HEK293 (cell line): ENCODE measurements around the gene MUSK.

Experiments used
- CTCF ChIA-PET: fragments of 350-600 bp; formaldehyde crosslinking; extraction: SDS; loops from one replicate; lab custom pipeline; 2021; ENCODE audit warnings: antibody characterized with exemption; lab: Yijun Ruan, JAX
- POLR2A ChIA-PET: fragments of 300-600 bp; formaldehyde crosslinking; extraction: SDS; loops from one replicate; lab custom pipeline; 2020; ENCODE audit warnings: antibody characterized with exemption, inconsistent platforms; lab: Yijun Ruan, JAX
- H3K27ac ChIP-seq: fragments of 200-500 bp; sonication (Bioruptor generic); 2 replicates; pipeline ENCODE4 v1.5.1; 2014; ENCODE audit warnings: low read depth, low read length, control low read depth, inconsistent platforms; ENCODE audit errors: extremely low read depth
- H3K36me3 ChIP-seq, 2 experiments: fragments of 200-500 bp in 1 of 2; sonication (Bioruptor generic) in 1 of 2; 1 replicate in 1 of 2; 2 replicates in 1 of 2; pipeline ENCODE4 v1.5.1; 2014 to 2017; ENCODE audit warnings: inconsistent platforms in 2 of 2, low read length in 2 of 2; ENCODE audit not compliant: control insufficient read depth in 2 of 2, insufficient read depth in 1 of 2
- H3K4me1 ChIP-seq: fragments of 200-500 bp; sonication (Bioruptor generic); 2 replicates; pipeline ENCODE4 v1.5.1; 2014; ENCODE audit warnings: mild to moderate bottlenecking, low read length, inconsistent platforms; ENCODE audit not compliant: control insufficient read depth, insufficient read depth
- H3K4me3 ChIP-seq: 2 replicates; pipeline ENCODE4 v1.5.1; 2011; ENCODE audit warnings: low read depth, mild to moderate bottlenecking, control low read depth, low read length, moderate library complexity
- H3K9me3 ChIP-seq: fragments of 200-500 bp; sonication (Bioruptor generic); 2 replicates; pipeline ENCODE4 v1.5.1; 2014; ENCODE audit warnings: low read depth, low read length, inconsistent platforms; ENCODE audit not compliant: control insufficient read depth, insufficient read depth
- AEBP2 ChIP-seq: fragments of 450-650 bp; formaldehyde crosslinking; IDR thresholded peaks from 2 replicates; pipeline ENCODE4 v1.5.1; 2016; ENCODE audit warnings: missing biosample characterization, missing genetic modification characterization, borderline replicate concordance
- GLIS2 ChIP-seq: fragments of 450-650 bp; formaldehyde crosslinking; IDR thresholded peaks from 2 replicates; pipeline ENCODE4 v1.5.1; 2016; ENCODE audit warnings: missing biosample characterization, missing genetic modification characterization
- HOXD13 ChIP-seq: sonication (generic); formaldehyde crosslinking; IDR thresholded peaks from 2 replicates; pipeline ENCODE4 v1.8.0; 2022; ENCODE audit warnings: missing genetic modification reagents, borderline replicate concordance
- OSR2 ChIP-seq: fragments of 450-650 bp; formaldehyde crosslinking; IDR thresholded peaks from 2 replicates; pipeline ENCODE4 v1.5.1; 2016; ENCODE audit warnings: missing biosample characterization, missing genetic modification characterization
- PATZ1 ChIP-seq: fragments of 450-650 bp; formaldehyde crosslinking; IDR thresholded peaks from 2 replicates; pipeline ENCODE4 v1.5.1; 2016; ENCODE audit warnings: missing biosample characterization, missing genetic modification characterization
- PRDM10 ChIP-seq: fragments of 450-650 bp; formaldehyde crosslinking; IDR thresholded peaks from 2 replicates; pipeline ENCODE4 v1.5.1; 2016; ENCODE audit warnings: missing biosample characterization, missing genetic modification characterization
- SP3 ChIP-seq: fragments of 450-650 bp; formaldehyde crosslinking; IDR thresholded peaks from 2 replicates; pipeline ENCODE4 v1.5.1; 2016; ENCODE audit warnings: missing biosample characterization, missing genetic modification characterization
- TRIM28 ChIP-seq: IDR thresholded peaks from 2 replicates; pipeline ENCODE4 v1.6.1; 2011; ENCODE audit warnings: low read length, control low read depth, borderline replicate concordance
- ZFP37 ChIP-seq: fragments of 450-650 bp; formaldehyde crosslinking; IDR thresholded peaks from 2 replicates; pipeline ENCODE4 v1.5.1; 2016; ENCODE audit warnings: missing biosample characterization, missing genetic modification characterization
- ZNF174 ChIP-seq: fragments of 450-650 bp; formaldehyde crosslinking; IDR thresholded peaks from 2 replicates; pipeline ENCODE4 v1.5.0; 2017; ENCODE audit warnings: missing biosample characterization, mild to moderate bottlenecking, missing genetic modification characterization
- ZNF280D ChIP-seq: fragments of 450-650 bp; formaldehyde crosslinking; IDR thresholded peaks from 2 replicates; pipeline ENCODE4 v1.5.1; 2016; ENCODE audit warnings: missing biosample characterization, missing genetic modification characterization
- ZNF391 ChIP-seq: fragments of 450-650 bp; formaldehyde crosslinking; IDR thresholded peaks from 2 replicates; pipeline ENCODE4 v1.5.1; 2016; ENCODE audit warnings: low read depth, missing biosample characterization, missing genetic modification characterization, borderline replicate concordance
- ZNF394 ChIP-seq: fragments of 450-650 bp; formaldehyde crosslinking; IDR thresholded peaks from 2 replicates; pipeline ENCODE4 v1.5.1; 2016; ENCODE audit warnings: missing biosample characterization, missing genetic modification characterization, mild to moderate bottlenecking, moderate library complexity, borderline replicate concordance
- ZNF529 ChIP-seq: fragments of 450-650 bp; formaldehyde crosslinking; IDR thresholded peaks from 2 replicates; pipeline ENCODE4 v1.5.1; 2017; ENCODE audit warnings: missing genetic modification characterization, missing biosample characterization; ENCODE audit not compliant: insufficient replicate concordance
- ZNF610 ChIP-seq: fragments of 450-650 bp; formaldehyde crosslinking; IDR thresholded peaks from 2 replicates; pipeline ENCODE4 v1.5.1; 2016; ENCODE audit warnings: missing biosample characterization, missing genetic modification characterization, borderline replicate concordance
- ZNF621 ChIP-seq: fragments of 450-650 bp; formaldehyde crosslinking; IDR thresholded peaks from 2 replicates; pipeline ENCODE4 v1.5.1; 2017; ENCODE audit warnings: missing biosample characterization, missing genetic modification characterization
- ZNF660 ChIP-seq: fragments of 450-650 bp; IDR thresholded peaks from 2 replicates; pipeline ENCODE4 v1.5.1; 2018; ENCODE audit warnings: missing biosample characterization, mild to moderate bottlenecking, missing genetic modification characterization
- ZNF776 ChIP-seq: fragments of 450-650 bp; formaldehyde crosslinking; IDR thresholded peaks from 2 replicates; pipeline ENCODE4 v1.5.0; 2017; ENCODE audit warnings: missing biosample characterization, missing genetic modification characterization, borderline replicate concordance
- ZNF791 ChIP-seq: fragments of 450-650 bp; formaldehyde crosslinking; IDR thresholded peaks from 2 replicates; pipeline ENCODE4 v1.5.1; 2016; ENCODE audit warnings: missing biosample characterization, missing genetic modification characterization
- ZNF792 ChIP-seq: fragments of 450-650 bp; formaldehyde crosslinking; IDR thresholded peaks from 2 replicates; pipeline ENCODE4 v1.5.1; 2016; ENCODE audit warnings: missing biosample characterization, missing genetic modification characterization
- TF ChIP-seq, protein P1 (sequence below): fragments of 450-650 bp; formaldehyde crosslinking; IDR thresholded peaks from 2 replicates; pipeline ENCODE4 v1.5.1; 2016; ENCODE audit warnings: missing biosample characterization, missing genetic modification characterization

The MUSK gene

GRCh38 chr9:110712955-110713354 lies 44.4 kb downstream of the MUSK start (continued):
- TF ChIP-seq AEBP2 (tag by site-specific recombination) (no peak), ZNF529 (tag by site-specific recombination) (no peak)

GRCh38 chr9:110714314-110714713 lies 45.7 kb downstream of the MUSK start:
- peaks cover 6% of the 10 kb centered on the region for H3K4me1 ChIP-seq
- POLR2A ChIA-PET, result no interaction called here
- CTCF ChIA-PET, result interaction anchor here (0.7 kb wide), 1 partner anchor 16 kb away, joined by 3 read pairs; no protein-coding TSS in a partner anchor
- H3K9me3 ChIP-seq, result no peaks in the 10 kb centered on the region
- TF ChIP-seq ZNF610 (tag by site-specific recombination), result no peak
- TF ChIP-seq TRIM28, result peak; percentile 71; the same call in 1 of the 2 replicates
- no peak for TF ChIP-seq ZNF776 (tag by site-specific recombination)
- TF ChIP-seq GLIS2 (tag by site-specific recombination), result no peak
- no peak for TF ChIP-seq SP3 (tag by site-specific recombination)
- TF ChIP-seq, protein P1, sequence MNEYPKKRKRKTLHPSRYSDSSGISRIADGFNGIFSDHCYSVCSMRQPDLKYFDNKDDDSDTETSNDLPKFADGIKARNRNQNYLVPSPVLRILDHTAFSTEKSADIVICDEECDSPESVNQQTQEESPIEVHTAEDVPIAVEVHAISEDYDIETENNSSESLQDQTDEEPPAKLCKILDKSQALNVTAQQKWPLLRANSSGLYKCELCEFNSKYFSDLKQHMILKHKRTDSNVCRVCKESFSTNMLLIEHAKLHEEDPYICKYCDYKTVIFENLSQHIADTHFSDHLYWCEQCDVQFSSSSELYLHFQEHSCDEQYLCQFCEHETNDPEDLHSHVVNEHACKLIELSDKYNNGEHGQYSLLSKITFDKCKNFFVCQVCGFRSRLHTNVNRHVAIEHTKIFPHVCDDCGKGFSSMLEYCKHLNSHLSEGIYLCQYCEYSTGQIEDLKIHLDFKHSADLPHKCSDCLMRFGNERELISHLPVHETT (tag by site-specific recombination), result no peak
- TF ChIP-seq ZNF394, result no peak
- TF ChIP-seq ZNF792 (tag by site-specific recombination), result no peak
- TF ChIP-seq HOXD13 (CRISPR knock-in tag), result no peak
- no peak for TF ChIP-seq ZNF529 (tag by site-specific recombination)
- TF ChIP-seq OSR2 (tag by site-specific recombination), result peak; percentile 48
- TF ChIP-seq ZNF280D (tag by site-specific recombination), result no peak
- no peak for TF ChIP-seq ZNF174 (tag by site-specific recombination)
- no peak overlapping the region for H3K27ac ChIP-seq
- H3K36me3 ChIP-seq, result no peaks in the 10 kb centered on the region
- H3K4me3 ChIP-seq, result no peak overlapping the region

- no peak overlapping the region for H3K4me3 ChIP-seq
- CTCF ChIA-PET, result interaction anchor here (0.5 to 0.7 kb wide), 2 partner anchors 18 to 33 kb away, joined by 3 to 4 read pairs; no protein-coding TSS in a partner anchor
- POLR2A ChIA-PET, result no interaction called here
Observed at GRCh38 chr9:110728058-110728457, 59.5 kb downstream of the MUSK start.

More at GRCh38 chr9:110728058-110728457, 59.5 kb downstream of the MUSK start:
- TF ChIP-seq ZNF391 (tag by site-specific recombination) (no peak), PRDM10 (tag by site-specific recombination) (no peak), PATZ1 (tag by site-specific recombination) (no peak), ZNF791 (tag by site-specific recombination) (no peak), ZNF660 (tag by site-specific recombination) (no peak), ZFP37 (tag by site-specific recombination) (no peak), ZNF621 (tag by site-specific recombination) (no peak), ZNF394 (no peak)
- TF ChIP-seq, all 188 proteins: peak for 0
- Histone ChIP-seq H3K4me1 (no peaks in the 10 kb centered on the region), H3K9me3 (no peaks in the 10 kb centered on the region), H3K36me3 (no peaks in the 10 kb centered on the region), H3K27ac (no peak overlapping the region)
